Hepatic stellate cell (primary cell): Measurements from ENCODE around the gene WDPCP.
"Not testable (repeated sequence)": the region's sequence is repeated elsewhere in the genome, so short reads cannot be mapped to it uniquely, and the experiment has no call there.

ENCODE experiments used
- DNase-seq: peaks from one replicate; pipeline ENCODE4 v3.0.0; 2011; ENCODE audit warnings: low spot score

Gene WDPCP

DNA sequence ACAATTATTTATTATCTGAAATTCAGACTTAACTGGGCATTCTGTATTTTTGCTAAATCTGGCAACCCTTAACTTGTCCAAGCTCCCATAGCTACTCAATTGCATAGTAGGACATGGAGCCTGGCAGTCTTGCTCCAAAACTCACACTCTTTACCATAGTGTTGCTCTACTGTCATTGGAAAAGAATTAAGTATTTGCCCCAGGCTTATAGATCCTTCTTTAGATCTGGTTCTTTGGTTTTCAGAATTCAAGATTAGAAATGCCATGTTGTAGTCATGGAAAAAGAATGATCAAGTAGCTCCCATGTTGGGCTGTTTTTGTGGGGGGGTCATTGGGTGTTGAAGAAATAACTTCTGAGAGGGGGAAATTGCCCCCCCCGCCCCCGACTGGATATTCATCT is 240.9 kb downstream of the WDPCP start:
- DNase-seq = no peak

- no peak for DNase-seq
Observed at GRCh38 chr2:63346411-63346810, 241.9 kb downstream of the WDPCP start.

GRCh38 chr2:63345285-63345633 is 243.0 kb downstream of the WDPCP start:
- DNase-seq = no peak

DNA sequence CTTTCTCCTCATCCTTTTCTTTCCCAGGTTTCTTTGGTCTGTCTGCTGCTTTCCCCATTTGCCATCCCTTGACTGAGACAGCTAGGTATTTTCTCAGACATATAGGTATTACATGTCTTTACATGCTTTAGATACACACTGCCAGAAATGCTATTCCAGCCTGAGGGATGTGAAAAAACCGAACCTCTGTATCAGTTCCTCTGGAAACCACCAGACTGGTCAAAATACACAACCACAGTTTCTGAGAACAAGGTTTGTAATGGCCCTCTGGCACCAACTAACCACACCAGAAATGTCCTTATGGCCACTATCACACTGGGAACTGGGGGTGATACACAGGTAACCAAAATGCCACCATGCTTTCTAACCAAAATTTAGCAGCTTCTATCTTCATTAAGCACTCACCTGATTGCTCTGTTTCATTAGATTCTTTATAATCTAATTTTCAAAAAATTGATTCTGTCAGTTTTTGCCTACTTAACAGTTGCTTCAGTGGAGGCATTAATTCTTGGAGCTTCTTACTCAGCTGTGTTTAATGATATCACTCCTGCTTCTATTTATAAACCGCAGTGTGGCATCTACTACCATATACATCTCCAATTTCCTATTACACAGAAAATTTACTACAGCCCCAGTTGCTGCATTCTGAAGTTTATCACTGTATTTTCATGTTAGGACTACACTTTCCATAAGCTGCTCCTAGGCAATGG is 243.5 kb downstream of the WDPCP start:
- DNase-seq = no peak

DNA sequence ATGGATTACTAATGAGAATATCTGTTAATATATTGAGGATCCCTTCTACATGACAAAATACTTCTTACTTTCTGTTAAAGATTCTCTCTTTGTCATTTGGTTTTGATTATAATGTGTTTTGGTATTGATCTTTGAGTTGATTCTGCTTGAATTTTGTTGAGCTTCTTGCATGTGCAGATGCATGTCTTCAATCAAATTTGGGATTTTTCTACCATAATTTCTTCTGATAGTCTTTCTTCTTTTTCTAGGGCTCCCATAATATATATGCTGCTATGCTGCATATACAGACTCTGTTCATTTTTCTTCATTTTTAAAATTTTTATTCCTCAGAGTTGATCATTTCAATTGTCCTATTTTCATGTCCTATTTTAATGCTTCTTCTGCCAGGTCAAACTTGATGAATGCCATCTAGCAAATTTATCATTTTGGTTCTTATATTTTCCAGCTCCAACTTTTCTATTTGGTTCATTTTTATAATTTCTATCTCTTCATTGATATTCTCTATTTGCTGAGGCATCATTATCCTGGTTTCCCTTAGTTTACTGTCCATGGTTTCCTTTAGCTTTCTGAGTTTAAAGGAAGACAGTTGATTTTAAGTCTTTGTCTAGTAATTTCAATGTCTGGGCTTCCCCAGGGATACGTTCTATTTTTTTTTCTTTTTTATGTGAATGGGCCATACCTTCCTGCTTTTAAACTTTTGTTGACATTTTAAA is 244.7 kb downstream of the WDPCP start:
- no peak for DNase-seq

- DNase-seq = no peak
Observed at GRCh38 chr2:63340443-63340842, 247.8 kb downstream of the WDPCP start.

DNA sequence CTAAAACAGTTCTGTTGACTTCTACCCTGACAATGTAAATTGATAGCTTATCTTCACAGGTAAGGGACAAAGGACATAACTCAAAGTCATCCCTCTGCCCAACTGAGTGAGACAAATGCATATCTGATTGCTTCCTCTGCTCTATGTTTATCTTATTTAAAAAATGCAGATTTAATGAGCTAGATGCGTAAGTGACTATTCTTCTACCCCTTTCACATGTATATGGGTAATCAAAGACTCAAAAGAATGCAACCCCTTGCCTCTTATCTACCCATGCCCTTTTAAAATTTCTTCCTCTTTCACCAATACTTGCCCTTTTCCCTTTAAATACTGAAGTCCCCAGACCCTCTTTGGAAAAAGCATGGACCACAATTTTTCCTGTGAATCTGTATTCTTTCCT is 253.4 kb downstream of the WDPCP start:
- no peak for DNase-seq

GRCh38 chr2:63326473-63326872 is 261.8 kb downstream of the WDPCP start:
- no peak for DNase-seq

- DNase-seq = not testable (repeated sequence)
Observed at GRCh38 chr2:63323662-63324061, 264.6 kb downstream of the WDPCP start.

DNA sequence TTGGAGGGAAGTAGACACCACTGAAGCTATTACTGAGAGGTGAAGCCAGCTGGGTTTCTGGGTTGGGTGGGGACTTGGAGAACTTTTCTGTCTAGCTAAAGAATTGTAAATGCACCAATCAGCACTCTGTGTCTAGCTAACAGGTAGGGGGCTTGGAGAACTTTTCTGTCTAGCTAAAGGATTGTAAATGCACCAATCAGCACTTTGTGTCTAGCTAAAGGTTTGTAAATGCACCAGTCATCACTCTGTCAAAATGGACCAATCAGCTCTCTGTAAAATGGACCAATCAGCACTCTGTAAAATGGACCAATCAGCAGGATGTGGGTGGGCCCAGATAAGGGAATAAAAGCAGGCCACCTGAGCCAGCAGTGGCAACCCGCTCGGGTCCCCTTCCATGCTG is 266.3 kb downstream of the WDPCP start:
- not testable (repeated sequence) for DNase-seq

GRCh38 chr2:63320669-63321068 is 267.6 kb downstream of the WDPCP start:
- DNase-seq = no peak

GRCh38 chr2:63310614-63311013 is 277.7 kb downstream of the WDPCP start:
- no peak for DNase-seq

- DNase-seq = no peak
Observed at GRCh38 chr2:63301481-63301880, 286.8 kb downstream of the WDPCP start.

DNA sequence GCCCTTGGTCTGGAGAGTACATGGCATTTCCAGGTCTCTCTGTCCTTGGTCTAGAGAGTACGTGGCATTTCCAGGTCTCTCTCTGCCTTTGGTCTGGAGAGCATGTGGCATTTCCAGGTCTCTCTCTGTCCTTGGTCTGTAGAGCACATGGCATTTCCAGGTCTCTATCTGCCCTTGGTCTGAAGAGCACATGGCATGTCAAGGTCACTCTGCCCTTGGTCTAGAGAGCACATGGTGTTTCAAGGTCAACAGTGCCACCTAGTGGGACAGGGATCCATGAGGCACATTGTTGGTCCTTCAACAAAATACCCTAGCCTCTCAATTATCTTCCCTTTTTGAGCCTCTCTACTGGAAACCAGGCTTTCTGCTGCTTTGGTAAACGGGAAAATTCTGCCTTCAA is 287.4 kb downstream of the WDPCP start:
- DNase-seq = no peak

- no peak for DNase-seq
Observed at GRCh38 chr2:63287956-63288355, 300.3 kb downstream of the WDPCP start.

GRCh38 chr2:63286520-63286919 is 301.8 kb downstream of the WDPCP start:
- DNase-seq = not testable (repeated sequence)

GRCh38 chr2:63283273-63283672 is 305.0 kb downstream of the WDPCP start:
- DNase-seq = no peak

- DNase-seq = no peak
Observed at GRCh38 chr2:63272560-63272959, 315.7 kb downstream of the WDPCP start.

DNA sequence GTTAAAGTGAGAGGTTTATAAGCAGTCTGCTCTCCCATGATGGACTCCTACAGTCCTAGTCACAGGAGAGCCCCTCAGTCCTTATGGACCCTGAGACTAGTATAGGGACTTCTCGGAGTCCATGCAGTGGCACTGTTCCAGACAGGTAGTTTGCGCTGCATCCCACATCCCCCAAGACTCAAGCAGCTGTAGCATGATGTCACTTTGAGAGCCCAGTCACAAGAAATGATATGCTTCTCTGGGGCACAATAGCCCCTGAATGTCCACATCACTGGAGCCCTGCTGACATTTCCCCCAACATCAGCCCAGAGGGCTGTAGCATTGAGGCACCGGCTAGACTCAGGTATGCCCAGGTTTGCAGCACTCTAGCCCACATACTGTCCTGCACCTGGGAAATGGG is 317.6 kb downstream of the WDPCP start:
- no peak for DNase-seq

GRCh38 chr2:63268946-63269345 is 319.3 kb downstream of the WDPCP start:
- DNase-seq = no peak

- DNase-seq = no peak
Observed at GRCh38 chr2:63261137-63261621, 327.1 kb downstream of the WDPCP start.

DNA sequence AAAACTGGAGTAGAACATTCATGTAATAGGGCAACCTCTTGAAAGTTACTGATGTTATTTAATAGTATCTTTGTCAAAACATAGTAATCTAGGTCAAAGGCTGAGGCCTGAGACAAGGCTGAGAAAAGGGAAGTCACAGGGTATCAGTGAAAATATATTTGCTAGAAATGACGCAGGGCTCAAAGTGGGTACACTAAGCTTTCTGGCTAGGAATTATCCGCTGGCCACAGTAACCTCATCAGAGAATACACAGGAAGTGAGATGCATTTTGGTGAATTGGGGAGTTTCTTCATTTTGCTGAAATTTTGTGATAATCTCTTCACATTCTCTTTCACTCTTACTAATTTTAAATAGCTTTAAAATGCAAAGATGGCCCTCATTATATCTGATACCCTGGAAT is 330.8 kb downstream of the WDPCP start:
- no peak for DNase-seq

- DNase-seq = no peak
Observed at GRCh38 chr2:63249161-63249560, 339.1 kb downstream of the WDPCP start.

DNA sequence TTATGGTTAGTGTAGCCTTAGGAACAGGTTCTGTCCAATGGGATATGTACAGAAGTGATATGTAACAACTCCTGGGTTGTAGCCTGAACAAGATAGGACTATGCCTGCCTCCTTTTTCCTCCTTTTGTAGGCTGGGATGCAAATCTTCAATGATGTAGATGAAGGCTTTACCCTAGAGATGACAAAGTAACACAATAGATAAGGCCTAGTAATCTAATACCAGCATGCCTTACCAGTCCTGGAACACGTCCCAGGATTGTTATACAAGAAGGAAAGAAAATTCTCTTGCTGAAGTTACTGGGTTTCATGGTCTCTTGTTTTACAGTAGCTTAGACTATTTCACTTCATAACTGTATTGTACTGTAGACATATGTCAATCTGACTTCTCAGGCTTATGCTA is 345.5 kb downstream of the WDPCP start:
- DNase-seq = no peak
